GM23338 (cell line): ENCODE measurements around the gene DLGAP4. TPM values are rescaled to one million over a fixed set of nuclear protein-coding genes. Genes with fewer than 3 reads are reported as not detected.

Source experiments
- ATAC-seq: fragments of 200-7000 bp; cut with Tn5 transposase; 3 replicates; pipeline ENCODE4 v1.9.1; 2020
- DNase-seq: peaks from one replicate; pipeline ENCODE4 v3.0.0-alpha.2; 2015; ENCODE audit warnings: low spot score
- H2AFZ ChIP-seq: fragments of 200-600 bp; sonication (generic); 2 replicates; pipeline ENCODE4 v1.8.0; 2016; ENCODE audit warnings: antibody characterized with exemption, mild to moderate bottlenecking, moderate library complexity
- H3F3A ChIP-seq: fragments of 200-600 bp; sonication (generic); replicated peaks from 2 replicates; pipeline ENCODE4 v1.8.0; 2017; ENCODE audit warnings: antibody characterized with exemption, mixed run types, low read depth
- H3K27ac ChIP-seq: fragments of 200-600 bp; sonication (generic); 2 replicates; pipeline ENCODE4 v1.6.1; 2016; ENCODE audit warnings: low read depth
- H3K27me3 ChIP-seq: fragments of 200-600 bp; sonication (generic); 2 replicates; pipeline ENCODE4 v1.8.0; 2016; ENCODE audit warnings: mild to moderate bottlenecking, mixed run types, moderate library complexity; ENCODE audit not compliant: insufficient read depth
- H3K36me3 ChIP-seq: fragments of 200-600 bp; sonication (generic); 2 replicates; pipeline ENCODE4 v1.8.0; 2016; ENCODE audit warnings: mild to moderate bottlenecking; ENCODE audit not compliant: insufficient read depth
- H3K4me1 ChIP-seq: fragments of 200-600 bp; sonication (generic); 2 replicates; pipeline ENCODE4 v1.8.0; 2016; ENCODE audit warnings: mild to moderate bottlenecking, moderate library complexity; ENCODE audit not compliant: insufficient read depth
- H3K4me2 ChIP-seq: fragments of 200-600 bp; sonication (generic); 2 replicates; pipeline ENCODE4 v1.7.1; 2017; ENCODE audit warnings: mixed run types
- H3K4me3 ChIP-seq: fragments of 200-600 bp; sonication (generic); 2 replicates; pipeline ENCODE4 v1.6.1; 2016; ENCODE audit warnings: mixed run types
- H3K79me2 ChIP-seq: fragments of 200-600 bp; sonication (generic); replicated peaks from 2 replicates; pipeline ENCODE4 v1.8.0; 2017; ENCODE audit warnings: mild to moderate bottlenecking; ENCODE audit not compliant: insufficient read depth
- H3K9me2 ChIP-seq: fragments of 200-600 bp; sonication (generic); 2 replicates; pipeline ENCODE4 v1.8.0; 2017; ENCODE audit not compliant: insufficient read depth
- H4K20me1 ChIP-seq: fragments of 200-600 bp; sonication (generic); replicated peaks from 2 replicates; pipeline ENCODE4 v1.8.0; 2017; ENCODE audit warnings: mild to moderate bottlenecking; ENCODE audit not compliant: insufficient read depth
- H3K27ac Mint-ChIP-seq: 2 replicates; pipeline ENCODE4 v1.8.0; 2020; ENCODE audit warnings: inconsistent platforms, mild to moderate bottlenecking, moderate library complexity, mixed read lengths
- H3K27me3 Mint-ChIP-seq: 3 replicates; pipeline ENCODE4 v1.8.0; 2022; ENCODE audit warnings: low read depth, mild to moderate bottlenecking, moderate library complexity, mixed read lengths, inconsistent platforms; ENCODE audit not compliant: insufficient read depth, poor library complexity
- H3K36me3 Mint-ChIP-seq: 3 replicates; pipeline ENCODE4 v1.8.0; 2021; ENCODE audit warnings: low read depth, mild to moderate bottlenecking, inconsistent platforms, moderate library complexity, mixed read lengths
- H3K4me1 Mint-ChIP-seq: 3 replicates; pipeline ENCODE4 v1.8.0; 2020; ENCODE audit warnings: mild to moderate bottlenecking, inconsistent platforms, mixed read lengths
- H3K4me3 Mint-ChIP-seq: 3 replicates; pipeline ENCODE4 v1.8.0; 2021; ENCODE audit warnings: moderate library complexity, mild to moderate bottlenecking, inconsistent platforms, mixed read lengths
- H3K9me3 Mint-ChIP-seq: 3 replicates; pipeline ENCODE4 v1.8.0; 2020; ENCODE audit warnings: moderate library complexity, mild to moderate bottlenecking, inconsistent platforms, mixed read lengths
- CREB1 ChIP-seq: fragments of 250-450 bp; sonication (Bioruptor Pico); IDR thresholded peaks from 2 replicates; pipeline ENCODE4 v1.5.0; 2020; ENCODE audit warnings: low read depth, mild to moderate bottlenecking, moderate library complexity
- CTCF ChIP-seq, 2 experiments: fragments of 200-600 bp in 1 of 2; sonication (generic) in 1 of 2; conservative IDR thresholded peaks; 2 replicates each; pipeline versions ENCODE4 v1.5.1 to v1.6.1; 2016 to 2017; ENCODE audit warnings: antibody characterized with exemption in 2 of 2, low read depth in 2 of 2, mild to moderate bottlenecking in 2 of 2, moderate library complexity in 1 of 2
- EZH2 ChIP-seq: fragments of 200-600 bp; sonication (generic); IDR thresholded peaks from one replicate; pipeline ENCODE4 v1.8.0; 2017; ENCODE audit warnings: antibody characterized with exemption, mild to moderate bottlenecking, low read depth; ENCODE audit not compliant: unreplicated experiment
- EZH2phosphoT487 ChIP-seq: fragments of 200-600 bp; sonication (generic); IDR thresholded peaks from one replicate; pipeline ENCODE4 v1.8.1; 2018; ENCODE audit warnings: antibody characterized with exemption; ENCODE audit not compliant: unreplicated experiment
- NANOG ChIP-seq: IDR thresholded peaks from 2 replicates; pipeline ENCODE4 v1.6.1; 2016; ENCODE audit warnings: antibody characterized with exemption, borderline replicate concordance
- POLR2AphosphoS5 ChIP-seq: IDR thresholded peaks from 2 replicates; pipeline ENCODE4 v1.6.1; 2016; ENCODE audit warnings: antibody characterized with exemption, low read depth
- STAT1 ChIP-seq: IDR thresholded peaks from one replicate; pipeline ENCODE4 v1.6.1; 2016; ENCODE audit warnings: antibody characterized with exemption; ENCODE audit not compliant: unreplicated experiment
- ZNF331 ChIP-seq: fragments of 250-450 bp; sonication (Bioruptor Pico); IDR thresholded peaks from 2 replicates; pipeline ENCODE4 v1.5.0; 2020; ENCODE audit warnings: low read depth, mild to moderate bottlenecking, moderate library complexity
- polyA plus RNA-seq: library from polyadenylated mRNA; unstranded; fragments of >200 nt; fragmentation: Nextera tagmentation; extraction: Ambion mirVana; gene quantifications from 2 replicates; pipeline ENCODE4 v1.2.1, GENCODE V29; 2016
- total RNA-seq: library from RNA; depleted of rRNA; stranded (reverse); fragments of >200 nt; shearing (Covaris generic); gene quantifications from 2 replicates; pipeline ENCODE4 v1.2.3, GENCODE V29; 2014

Gene DLGAP4
- total and polyA plus RNA-seq, 2 experiments from 2014 or later, result 46.1 to 52.2 TPM

GRCh38 chr20:36352843-36353553 is 46.9 kb downstream of the DLGAP4 start:
- DNase-seq, result no peak
- ATAC-seq, result peak; percentile 59
- Histone ChIP-seq H3K36me3 (no peaks in the 10 kb centered on the region), H4K20me1 (peaks cover under 1% of the 10 kb centered on the region; the same call in 1 of the 2 replicates), H3K79me2 (no peaks in the 10 kb centered on the region), H2AFZ (no peak overlapping the region), H3K9me2 (no peaks in the 10 kb centered on the region), H3K27ac (no peak overlapping the region), H3F3A (no peaks in the 10 kb centered on the region), H3K4me1 (no peaks in the 10 kb centered on the region), H3K4me3 (no peak overlapping the region), H3K27me3 (no peaks in the 10 kb centered on the region), H3K4me2 (no peak overlapping the region)
- TF ChIP-seq STAT1, result no peak
- no peak for TF ChIP-seq ZNF331 (CRISPR knock-in tag)
- TF ChIP-seq EZH2, result no peak
- no peak for TF ChIP-seq NANOG
- no peak for TF ChIP-seq CREB1 (CRISPR knock-in tag)
- TF ChIP-seq POLR2AphosphoS5, result no peak
- TF ChIP-seq EZH2phosphoT487, result no peak
- peak overlapping the region; percentile 26; the same call in 1 of the 2 replicates for H3K27ac Mint-ChIP-seq
- H3K4me1 Mint-ChIP-seq, result peaks cover 14% of the 10 kb centered on the region
- no peaks in the 10 kb centered on the region for H3K36me3 Mint-ChIP-seq
- H3K9me3 Mint-ChIP-seq, result no peaks in the 10 kb centered on the region; the same call in 2 of the 3 replicates
- peaks cover 13% of the 10 kb centered on the region for H3K27me3 Mint-ChIP-seq
- H3K4me3 Mint-ChIP-seq, result no peak overlapping the region

GRCh38 chr20:36353740-36354139 is 47.6 kb downstream of the DLGAP4 start:
- DNase-seq, result no peak
- H3K36me3 ChIP-seq, result no peaks in the 10 kb centered on the region
- H3K9me2 ChIP-seq, result no peaks in the 10 kb centered on the region
- H3K27ac ChIP-seq, result no peak overlapping the region
- Mint-ChIP-seq H3K4me3 (no peak overlapping the region; the same call in 2 of the 3 replicates), H3K4me1 (peaks cover 14% of the 10 kb centered on the region), H3K36me3 (no peaks in the 10 kb centered on the region), H3K27ac (no peak overlapping the region), H3K27me3 (peaks cover 13% of the 10 kb centered on the region), H3K9me3 (no peaks in the 10 kb centered on the region; the same call in 2 of the 3 replicates)
- no peak for ATAC-seq
- TF ChIP-seq STAT1 (no peak), EZH2phosphoT487 (no peak), CTCF (conservative IDR thresholded peaks at IDR 0.05; ENCODE audit: low read depth in 2 of 2) (no peak; a peak in 1 of 4 replicates), ZNF331 (CRISPR knock-in tag) (no peak)
- H2AFZ ChIP-seq, result no peak overlapping the region
- no peak overlapping the region for H3K4me3 ChIP-seq
- no peaks in the 10 kb centered on the region for H3K79me2 ChIP-seq
- no peaks in the 10 kb centered on the region for H3K27me3 ChIP-seq
- H3F3A ChIP-seq, result no peaks in the 10 kb centered on the region
- H3K4me1 ChIP-seq, result no peaks in the 10 kb centered on the region
- no peak overlapping the region for H3K4me2 ChIP-seq
- H4K20me1 ChIP-seq, result no peaks in the 10 kb centered on the region; the same call in 1 of the 2 replicates
